AG09309 (cell line): Measurements from ENCODE around the gene XRCC3.

ENCODE experiments used
- DNase-seq: peaks from one replicate; pipeline ENCODE4 v3.0.0-alpha.2; 2010; ENCODE audit warnings: low read depth
- H3K4me3 ChIP-seq: 2 replicates; pipeline ENCODE4 v1.5.1; 2011; ENCODE audit warnings: mild to moderate bottlenecking, low read depth, low read length, moderate library complexity; ENCODE audit not compliant: control insufficient read depth
- CTCF ChIP-seq: IDR thresholded peaks from 2 replicates; pipeline ENCODE4 v1.5.1; 2011; ENCODE audit warnings: mild to moderate bottlenecking, low read depth, low read length, inconsistent platforms; ENCODE audit not compliant: insufficient read depth, control insufficient read depth; ENCODE audit errors: missing control alignments

Gene XRCC3

GRCh38 chr14:103712633-103713247 is 2.5 kb downstream of the XRCC3 start:
- no peak for TF ChIP-seq CTCF
- H3K4me3 ChIP-seq: no peak overlapping the region
- DNase-seq: no peak

GRCh38 chr14:103711516-103712431 is 3.5 kb downstream of the XRCC3 start:
- no peak overlapping the region for H3K4me3 ChIP-seq
- TF ChIP-seq CTCF: no peak
- no peak for DNase-seq

- no peak for DNase-seq
- no peak overlapping the region for H3K4me3 ChIP-seq
- TF ChIP-seq CTCF: no peak
Observed at GRCh38 chr14:103710771-103711377, 4.4 kb downstream of the XRCC3 start.

- H3K4me3 ChIP-seq: no peak overlapping the region
- no peak for DNase-seq
- no peak for TF ChIP-seq CTCF
Observed at GRCh38 chr14:103709814-103710213, 5.4 kb downstream of the XRCC3 start.

- no peak overlapping the region for H3K4me3 ChIP-seq
- TF ChIP-seq CTCF: no peak
- no peak for DNase-seq
Observed at GRCh38 chr14:103708750-103709187, 6.5 kb downstream of the XRCC3 start.

- TF ChIP-seq CTCF: no peak
- DNase-seq: no peak
- H3K4me3 ChIP-seq: no peak overlapping the region
Observed at GRCh38 chr14:103707329-103708263, 7.7 kb downstream of the XRCC3 start.
